Measurements from ENCODE around the gene SFTPB.
"Not testable (repeated sequence)": the region's sequence is repeated elsewhere in the genome, so short reads cannot be mapped to it uniquely, and the experiment has no call there.

SFTPB gene

DNA sequence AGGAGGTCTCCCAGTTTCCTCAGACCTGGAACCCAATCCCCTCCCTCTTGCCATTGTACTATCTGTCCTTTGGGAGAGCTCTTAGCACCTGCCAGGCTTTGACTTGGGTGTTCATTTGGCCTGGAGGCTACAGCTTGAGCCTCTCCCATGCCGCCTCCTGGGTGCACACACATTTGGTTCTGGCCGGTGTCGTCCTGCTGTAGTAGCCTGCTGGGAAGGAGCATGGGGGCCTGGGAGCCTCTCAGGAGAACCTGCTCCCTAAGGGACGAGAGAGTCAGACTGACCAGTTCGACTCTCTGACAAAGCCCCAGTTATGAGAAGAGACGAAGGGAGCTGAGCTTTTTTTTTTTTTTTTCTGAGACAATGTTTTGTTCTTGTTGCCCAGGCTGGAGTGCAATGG, 7.4 kb upstream of the SFTPB start:
- DNase-seq = no peak

DNA sequence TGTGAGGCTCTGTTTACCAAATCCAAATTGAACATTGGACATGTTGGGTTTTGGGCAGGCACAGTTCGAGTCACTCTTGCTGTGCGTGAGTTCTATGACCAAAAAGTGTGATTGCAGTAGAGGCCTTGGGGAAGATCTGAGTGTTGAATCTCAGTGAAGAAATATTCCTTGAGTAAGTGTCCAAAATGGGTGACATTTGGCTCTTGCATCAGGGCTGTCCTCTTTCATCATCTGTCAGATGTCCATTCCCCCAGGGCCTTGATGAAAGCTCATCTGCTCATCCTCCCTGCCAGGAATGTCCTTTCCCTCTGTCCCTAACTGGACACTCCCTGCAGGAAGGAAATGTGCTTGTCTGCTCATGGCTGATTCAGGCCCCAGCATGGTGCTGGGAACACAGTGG, 6.4 kb upstream of the SFTPB start:
- DNase-seq = no peak

DNA sequence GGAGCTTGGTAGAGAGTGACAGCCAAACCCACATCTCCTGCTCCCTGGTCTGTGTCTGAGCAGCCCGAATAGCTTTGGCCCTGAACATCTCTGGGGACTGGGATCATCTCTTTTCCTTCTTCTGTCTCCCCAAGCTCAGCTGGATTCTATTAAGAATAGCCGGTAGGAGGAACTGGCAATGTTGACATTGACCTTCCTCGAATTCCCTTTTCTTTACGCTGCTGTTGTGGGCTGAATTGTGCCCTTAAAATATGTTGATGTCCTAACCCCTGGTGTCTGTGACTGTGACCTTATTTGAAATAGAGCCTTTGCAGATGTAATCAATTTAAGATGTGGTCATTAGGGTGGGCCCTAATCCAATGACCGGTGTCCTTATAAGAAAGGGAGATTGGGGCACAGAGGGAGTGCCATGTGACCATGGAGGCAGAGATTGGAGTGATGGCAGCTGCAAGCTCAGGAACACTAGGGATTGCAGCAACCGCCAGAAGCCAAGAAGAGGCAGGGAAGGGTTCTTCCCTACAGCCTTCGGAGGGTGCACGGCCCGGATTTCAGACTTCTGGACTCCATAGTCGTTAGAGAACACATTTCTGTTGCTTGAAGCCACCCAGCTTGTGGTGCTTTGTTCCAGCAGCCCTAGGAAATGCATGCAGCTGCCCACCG, 5.8 kb upstream of the SFTPB start:
- DNase-seq = no peak

DNA sequence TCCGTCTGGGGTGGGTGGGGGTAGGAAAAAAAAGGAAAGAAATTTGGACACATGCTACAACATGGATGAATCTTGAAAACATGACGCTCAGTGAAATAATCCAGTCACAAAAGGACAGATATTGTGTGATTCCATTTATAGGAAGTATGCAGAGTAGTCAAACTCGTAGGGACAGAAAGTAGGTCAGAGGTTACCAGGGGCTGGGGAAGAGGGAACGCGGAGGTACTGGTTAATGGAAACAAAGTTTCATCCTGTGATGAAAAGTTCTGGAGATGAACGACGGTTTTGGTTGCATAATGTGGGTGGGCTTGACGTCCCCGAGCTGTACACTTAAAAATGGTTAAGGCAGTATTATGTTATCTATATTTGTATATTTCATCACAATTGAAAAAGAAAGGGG, 4.5 kb upstream of the SFTPB start:
- DNase-seq = no peak

DNA sequence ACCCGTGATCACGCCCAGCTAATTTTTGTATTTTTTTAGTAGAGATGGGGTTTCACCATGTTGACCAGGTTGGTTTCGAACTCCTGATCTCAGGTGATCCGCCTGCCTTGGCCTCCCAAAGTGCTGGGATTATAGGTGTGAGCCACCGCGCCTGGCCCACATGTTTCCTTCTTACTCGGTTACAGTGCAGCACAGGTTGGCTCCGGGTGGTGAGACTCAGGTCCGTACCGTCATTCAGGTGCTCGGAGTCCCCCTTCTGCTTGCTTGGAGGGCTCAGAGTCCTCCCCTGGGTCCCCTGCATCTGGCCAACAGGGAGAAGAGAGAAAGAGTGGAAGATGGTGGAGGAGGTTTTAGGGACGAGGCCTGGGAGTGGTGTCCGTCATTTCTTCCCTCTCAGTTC, 2.4 kb upstream of the SFTPB start:
- DNase-seq = not testable (repeated sequence)

DNA sequence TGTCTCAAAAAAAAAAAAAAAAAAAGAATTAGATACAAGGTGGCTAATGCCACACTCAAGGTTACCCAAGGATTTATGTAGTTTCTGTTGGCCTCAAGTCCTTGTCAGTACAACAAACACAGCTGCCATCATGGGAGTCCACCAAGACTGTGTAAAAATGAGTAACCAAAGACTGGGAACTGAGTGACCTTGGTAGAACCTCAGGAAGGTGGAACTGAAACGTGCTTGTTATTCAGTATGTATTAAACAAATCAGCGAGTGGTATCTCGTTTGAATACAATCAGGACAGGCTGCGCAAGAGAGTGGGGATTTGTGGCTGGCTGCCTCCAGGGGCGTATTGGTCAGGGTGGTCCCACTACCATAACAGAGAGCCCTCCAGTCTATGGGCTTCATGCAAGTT, 1.6 kb upstream of the SFTPB start:
- DNase-seq = no peak

DNA sequence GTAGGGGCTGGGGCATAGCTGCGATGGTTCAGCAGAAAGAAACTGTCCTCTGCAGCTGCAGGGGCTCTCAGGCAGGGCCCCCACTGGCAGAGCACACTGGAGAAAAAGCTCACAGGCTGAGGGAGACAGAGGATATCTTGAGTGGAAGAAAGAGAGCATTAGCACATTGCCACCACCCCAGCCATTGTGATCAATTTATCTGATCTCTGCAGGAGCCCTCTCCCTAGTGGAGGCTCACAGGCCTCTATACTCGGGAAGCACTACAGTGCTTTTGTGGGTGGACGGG, 801 bp upstream of the SFTPB start:
- DNase-seq = no peak

DNA sequence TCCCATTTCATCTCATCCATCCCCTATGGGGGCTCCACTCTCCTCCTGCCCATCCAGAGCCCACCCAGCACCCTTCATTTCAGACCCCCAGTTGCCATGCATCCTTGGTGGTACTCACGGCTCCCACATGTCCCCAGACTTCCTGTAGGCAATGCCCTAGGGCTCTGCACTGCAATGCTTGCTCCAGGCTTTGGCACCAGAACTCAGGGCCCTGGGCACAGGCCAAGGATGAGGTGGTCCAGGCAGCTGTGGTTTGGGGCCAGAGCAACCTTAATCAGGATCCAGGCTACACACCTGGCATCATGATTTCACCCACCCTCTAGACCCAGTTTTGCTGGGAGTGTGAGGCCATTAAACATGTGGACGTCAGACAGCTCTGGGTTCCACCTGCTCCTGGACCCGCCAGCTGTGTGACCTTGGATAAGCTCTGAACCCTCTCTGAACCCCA, 414 bp downstream of the SFTPB start:
- DNase-seq = no peak

DNA sequence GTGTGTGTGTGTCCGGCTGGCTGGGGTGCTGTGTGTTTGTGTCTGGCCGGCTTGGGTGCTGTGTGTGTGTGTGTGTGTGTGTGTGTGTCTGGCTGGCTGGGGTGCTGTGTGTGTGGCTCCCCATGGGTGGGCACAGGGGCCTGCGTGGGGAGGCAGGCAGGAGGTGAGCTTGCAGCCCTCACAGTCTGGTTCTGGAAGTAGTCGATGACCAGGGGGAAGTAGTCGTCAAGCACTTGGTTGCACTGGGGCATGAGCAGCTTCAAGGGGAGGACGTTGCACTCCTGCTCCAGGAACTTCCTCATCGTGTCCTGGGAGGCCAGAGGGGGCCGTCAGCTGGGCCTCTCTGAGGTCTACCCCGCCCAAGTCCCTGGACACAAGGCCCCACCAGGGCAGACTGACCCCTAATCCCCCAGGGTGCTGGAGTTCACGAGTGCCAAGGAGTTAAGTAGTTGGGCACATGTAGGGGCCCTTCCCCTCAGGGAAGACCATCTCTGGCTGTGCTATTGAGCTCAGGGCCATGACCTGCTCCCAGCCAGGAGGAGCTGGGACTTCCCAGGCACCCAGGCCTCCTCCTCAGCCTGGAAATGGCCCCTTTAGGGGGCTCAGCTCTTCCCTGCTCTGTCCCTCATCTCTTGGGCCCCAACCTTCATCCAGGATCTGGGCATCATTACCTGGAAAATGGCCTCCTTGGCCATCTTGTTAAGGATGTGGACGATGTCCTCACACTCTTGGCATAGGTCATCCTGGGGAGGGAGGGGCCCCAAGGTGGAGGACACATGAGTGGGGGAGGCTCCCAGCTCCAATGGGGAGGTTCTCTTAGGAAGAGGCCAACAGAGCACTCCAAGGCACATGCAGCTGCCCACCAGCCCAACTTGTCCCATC, 1.3 kb downstream of the SFTPB start:
- no peak for DNase-seq

DNA sequence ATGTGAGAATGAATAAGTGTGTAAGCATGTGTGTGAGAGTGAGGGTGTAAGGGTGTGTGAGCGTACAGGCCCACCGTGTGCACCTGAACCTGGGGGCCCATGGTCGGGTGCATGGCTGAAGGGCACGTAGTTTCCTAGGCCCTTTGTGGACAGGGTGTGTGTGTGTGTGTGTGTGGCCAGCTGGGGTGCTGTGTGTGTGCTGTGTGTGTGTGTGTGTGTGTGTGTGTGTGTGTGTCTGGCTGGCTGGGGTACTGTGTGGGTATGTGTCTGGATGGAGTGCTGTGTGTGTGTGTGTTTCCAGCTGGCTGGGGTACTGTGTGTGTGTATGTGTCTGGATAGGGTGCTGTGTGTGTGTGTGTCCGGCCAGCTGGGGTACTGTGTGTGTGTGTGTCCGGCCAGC, 2.0 kb downstream of the SFTPB start:
- DNase-seq = no peak

DNA sequence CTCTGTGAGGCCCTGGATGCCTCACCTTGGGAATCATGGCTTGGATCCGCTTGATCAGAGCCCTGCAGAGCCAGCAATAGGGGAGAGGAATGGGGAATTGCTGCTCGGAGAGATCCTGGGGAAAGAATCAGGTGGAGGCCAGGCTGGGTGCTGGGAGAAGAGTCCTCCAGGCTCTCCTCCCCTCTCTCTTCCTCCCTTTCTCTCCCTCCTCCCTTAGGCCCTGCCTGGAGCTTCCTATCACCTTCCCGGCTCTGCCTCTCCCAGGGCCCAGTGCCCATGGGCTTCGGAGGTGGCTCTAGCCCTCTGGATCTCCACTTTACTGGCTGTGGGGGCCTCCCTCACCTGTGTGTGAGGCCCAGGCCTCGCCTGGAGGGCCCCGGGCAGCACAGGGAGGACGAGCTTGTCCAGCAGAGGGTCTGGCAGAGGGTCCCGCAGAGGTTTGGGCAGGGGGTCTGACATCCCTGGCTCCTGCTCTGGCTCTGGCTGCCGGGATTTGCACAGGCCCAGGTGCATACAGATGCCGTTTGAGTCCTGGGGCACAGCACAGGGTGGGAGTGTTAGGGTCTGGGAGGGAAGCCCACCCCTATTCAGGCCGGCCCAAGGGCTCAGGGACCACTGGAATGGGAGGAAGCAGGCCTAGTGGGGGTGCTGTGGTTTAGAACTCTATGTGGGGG, 2.6 kb downstream of the SFTPB start:
- no peak for DNase-seq

DNA sequence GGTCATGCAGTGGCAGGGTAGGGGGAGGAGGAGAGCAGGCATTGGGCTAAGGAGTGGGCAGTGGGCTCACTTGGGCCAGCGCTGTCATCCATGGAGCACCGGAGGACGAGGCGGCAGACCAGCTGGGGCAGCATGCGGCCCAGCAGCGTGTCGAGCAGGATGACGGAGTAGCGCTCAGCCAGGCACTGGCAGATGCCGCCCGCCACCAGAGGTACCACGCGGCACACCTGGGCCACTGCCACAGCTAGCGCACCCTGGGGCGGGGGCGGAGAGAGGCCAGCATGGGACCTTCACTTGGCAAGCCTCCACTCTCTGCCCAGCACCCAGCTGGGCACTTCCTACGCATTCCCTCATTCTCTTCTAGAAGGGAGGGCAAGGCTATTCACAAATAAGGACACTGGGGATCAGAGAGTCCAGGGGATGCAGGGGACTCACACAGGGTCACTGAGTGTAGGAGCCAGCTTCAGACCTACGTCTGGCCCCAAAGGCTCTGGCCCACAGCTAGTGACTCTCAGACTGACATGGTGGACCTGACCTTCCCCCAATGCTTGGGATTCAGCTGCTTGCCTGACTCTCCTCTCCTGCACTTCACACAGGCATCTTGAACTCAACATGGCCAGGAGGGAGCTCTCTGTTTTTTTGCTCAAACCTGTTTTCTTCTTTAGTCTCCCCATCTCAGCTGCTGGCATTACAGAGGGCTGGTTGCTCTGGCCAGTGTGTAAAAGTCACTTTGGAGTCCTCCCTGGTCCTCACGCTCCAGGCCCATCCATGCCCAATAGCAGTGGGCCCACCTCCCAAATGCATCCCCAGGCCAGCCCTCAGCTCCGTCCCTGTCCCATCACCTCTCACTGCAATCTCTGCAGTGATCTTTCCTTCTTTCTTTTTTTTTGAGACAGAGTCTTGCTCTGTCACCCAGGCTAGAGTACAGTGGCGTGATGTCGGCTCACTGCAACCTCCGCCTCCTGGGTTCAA, 4.1 kb downstream of the SFTPB start:
- no peak for DNase-seq

DNA sequence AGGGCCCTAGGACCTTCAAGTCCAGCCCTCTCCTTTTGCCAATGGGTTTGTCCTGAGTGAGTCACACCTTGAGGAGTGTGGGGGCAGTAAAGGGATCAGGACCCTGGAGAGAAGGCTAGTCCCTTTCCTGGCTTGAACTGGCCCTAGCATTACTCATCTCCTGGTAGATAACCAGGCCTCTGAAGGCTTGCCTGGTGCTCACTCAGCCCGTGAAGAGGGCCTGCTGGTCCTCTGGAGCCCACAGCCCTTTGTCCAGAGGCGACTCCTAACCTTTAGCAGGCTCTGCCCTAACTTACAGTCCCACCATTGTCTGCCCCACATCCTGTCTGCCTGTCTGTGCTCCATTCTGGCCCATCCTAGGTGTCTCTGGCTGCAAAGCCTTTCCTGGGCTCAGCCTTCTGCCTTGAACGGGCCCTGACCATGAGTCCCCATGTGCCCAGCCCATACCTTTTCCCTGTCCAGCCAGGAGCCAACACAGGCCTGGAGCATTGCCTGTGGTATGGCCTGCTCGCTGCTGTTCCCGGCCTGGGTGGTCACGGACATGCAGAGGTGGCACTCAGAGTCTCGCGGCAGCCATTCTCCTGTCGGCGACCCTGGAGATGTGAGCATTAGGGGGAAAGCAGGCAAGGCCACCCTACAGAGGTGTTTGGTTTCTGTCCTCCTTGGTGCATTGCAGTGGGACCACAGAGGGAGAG, 5.0 kb downstream of the SFTPB start:
- DNase-seq = peak; percentile 2

DNA sequence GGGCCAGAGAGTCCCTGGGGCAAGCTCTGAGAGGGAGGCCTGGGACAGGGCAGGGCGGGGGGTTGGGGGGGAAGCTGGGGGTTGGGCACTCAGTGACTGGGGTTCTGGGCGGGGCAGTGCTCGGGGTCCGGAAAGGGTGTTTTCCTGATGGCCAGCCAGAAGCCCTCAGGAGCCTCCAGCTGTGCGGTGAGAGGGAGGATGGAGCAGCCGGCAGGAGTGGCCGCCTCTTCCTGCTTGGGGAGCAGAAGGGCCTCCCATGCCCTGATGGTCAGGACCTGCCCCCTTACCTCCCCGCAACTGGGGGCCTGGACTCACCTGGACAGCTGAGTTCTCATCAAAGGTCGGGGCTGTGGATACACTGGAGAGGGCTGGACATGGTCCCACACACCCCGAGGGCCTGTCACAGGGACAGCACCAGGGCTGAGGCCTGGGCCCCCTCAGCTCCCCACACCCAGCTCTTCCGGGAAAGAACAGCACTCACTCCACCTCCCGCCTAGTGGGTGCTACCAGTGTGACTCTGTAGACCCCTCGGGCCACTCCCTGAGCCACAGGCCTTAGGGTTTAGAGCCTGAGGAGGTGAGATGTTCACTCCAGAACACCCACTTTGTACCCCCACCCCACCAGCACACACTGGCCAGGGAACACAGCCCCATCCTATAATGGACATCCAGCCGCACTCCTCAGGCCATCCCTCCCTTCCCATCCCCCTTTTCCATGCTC, 6.7 kb downstream of the SFTPB start:
- no peak for DNase-seq

DNA sequence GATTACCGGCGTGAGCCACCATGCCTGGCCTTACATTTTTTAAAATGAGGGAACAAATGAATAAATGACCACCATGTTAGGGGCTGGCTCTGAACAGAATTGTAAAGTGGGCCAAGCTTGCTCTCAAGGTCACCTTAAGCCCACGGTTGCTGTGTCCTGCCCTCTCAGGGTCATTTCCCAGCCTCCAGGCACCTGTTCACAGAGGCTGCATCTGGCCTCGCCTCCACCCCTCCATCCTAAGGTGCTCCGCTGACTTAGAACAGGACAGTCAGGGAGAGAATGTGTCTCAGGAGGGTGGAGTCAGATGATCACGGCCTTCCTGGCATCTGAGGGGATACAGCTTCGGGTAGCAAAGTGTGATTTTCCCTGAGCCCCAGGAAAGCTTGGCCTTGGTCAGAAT, 7.3 kb downstream of the SFTPB start:
- no peak for DNase-seq

DNA sequence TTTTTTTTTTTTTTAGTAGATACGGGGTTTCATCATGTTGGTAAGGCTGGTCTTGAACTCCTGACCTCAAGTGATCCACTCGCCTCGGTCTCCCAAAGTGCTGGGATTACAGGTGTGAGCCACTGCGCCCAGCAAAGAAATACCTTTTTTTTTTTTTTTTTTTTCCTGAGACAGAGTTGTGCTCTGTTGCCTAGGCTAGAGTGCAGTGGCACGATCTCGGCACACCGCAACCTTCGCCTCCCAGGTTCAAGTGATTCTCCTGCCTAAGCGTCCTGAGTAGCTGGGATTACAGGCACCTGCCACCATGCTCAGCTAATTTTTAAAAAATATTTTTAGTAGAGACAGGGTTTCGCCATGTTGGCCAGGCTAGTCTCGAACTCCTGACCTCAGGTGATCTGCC, 7.7 kb downstream of the SFTPB start:
- not testable (repeated sequence) for DNase-seq

DNA sequence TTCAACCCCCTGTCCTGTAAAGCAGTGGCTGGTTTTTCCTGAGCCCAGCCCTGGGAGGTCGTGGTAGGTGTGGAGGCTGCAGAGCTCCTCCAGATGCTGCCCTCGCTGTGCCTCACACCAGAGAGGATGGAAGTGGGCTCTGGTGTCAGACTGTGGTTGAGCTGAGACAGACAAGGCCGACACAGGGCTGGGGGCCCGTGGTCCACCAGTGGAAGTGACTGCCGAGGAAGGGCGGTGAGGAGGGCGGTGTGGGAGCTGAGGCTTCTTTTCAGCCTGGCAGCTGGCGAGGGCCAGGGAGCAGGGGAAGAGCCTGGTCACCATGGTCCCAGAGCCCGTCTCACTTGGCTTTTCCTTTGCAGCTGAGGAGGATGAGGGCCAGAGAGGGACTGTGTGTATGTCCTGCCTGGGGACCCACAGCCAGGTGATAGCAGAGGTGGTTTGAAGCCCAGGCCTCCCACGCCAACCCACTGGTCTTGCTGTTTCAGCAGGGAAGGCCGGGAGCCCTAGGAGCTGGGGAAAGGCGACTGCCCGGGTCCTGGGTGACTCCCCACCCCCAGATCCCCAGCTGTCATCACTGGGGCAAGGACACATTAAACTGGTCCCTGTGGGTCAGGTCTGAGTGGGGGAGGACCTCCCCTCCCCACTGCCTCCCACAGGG, 8.5 kb downstream of the SFTPB start:
- no peak for DNase-seq

DNA sequence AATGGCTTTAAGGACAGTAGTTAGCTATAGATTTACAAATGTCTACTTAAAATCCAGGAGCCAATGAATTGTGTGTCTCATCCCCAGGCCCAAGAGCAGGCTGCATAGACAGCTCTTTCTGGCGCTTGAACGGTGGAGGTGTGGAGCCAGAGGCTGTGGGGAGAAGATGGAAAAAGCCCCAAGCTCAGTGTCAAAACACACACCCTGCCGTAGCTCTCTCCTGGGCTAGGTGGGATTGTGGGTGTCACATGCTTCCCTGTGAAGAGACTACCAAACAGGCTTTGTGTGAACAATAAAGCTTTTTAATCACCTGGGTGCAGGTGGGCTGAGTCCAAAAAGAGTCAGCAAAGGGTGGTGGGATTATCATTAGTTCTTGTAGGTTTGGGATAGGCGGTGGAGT, 10.6 kb downstream of the SFTPB start:
- not testable (repeated sequence) for DNase-seq

DNA sequence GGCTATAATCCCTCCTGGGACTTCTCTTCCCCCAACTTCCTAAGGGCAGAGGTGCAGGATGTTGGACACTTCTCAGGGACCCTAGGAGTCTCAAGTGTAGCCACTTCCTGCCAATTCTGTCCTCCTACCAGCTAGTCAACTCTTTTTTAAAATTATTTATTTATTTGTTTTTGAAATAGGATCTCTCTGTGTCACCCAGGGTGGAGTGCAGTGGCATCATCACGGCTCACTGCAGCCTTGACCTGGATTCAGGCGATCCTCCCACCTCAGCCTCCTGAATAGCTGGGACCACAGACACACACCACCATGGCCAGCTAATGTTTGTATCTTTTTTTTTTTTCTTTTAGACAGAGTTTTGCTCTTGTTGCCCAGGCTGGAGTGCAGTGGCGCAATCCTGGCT, 11.5 kb downstream of the SFTPB start:
- DNase-seq = no peak

DNA sequence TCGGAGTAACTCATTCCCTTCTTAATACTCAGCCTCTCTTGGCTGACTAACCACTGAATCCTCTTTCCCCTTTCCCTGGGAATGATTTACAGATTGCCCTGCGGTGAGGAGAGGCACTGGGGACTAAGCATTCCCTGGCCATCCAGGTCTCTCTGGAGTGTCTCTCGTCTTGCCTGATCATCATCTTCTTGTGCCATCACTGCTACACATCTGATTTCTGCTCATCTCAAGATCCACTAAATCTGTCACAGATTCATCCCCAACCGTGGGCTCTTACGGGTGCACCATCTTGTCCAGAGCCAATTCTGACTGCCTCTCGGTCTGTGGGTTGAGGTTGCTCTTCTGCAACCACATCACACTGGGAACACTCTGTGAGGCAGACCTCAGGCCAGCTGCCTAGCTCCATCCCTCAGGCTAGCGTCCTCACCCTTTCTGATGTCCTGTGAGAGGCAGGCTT, 12.0 kb downstream of the SFTPB start:
- DNase-seq = no peak

DNA sequence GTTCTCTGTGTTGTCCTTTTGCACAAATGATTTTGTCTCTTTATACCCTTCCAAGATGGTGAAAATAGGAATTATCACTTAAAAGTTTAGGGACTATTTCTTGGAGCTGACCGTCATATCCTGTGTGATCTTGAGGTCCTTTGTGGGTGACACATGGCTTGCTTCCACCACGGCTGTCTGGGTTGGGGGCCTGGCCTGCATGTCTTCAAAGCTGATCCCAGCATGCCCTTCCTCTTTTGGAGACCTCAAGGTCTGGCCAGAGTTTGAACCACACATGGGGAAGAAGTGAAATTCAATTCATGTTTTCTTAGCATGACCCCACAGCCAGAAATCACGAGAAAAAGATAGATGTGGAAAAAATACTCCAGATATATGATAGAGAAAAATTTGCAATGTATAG, 14.0 kb downstream of the SFTPB start:
- no peak for DNase-seq

Data from OCI-M1 (cell line).